Activated CD4-positive, alpha-beta T cell treated with anti-CD3 and anti-CD28 coated beads for 1 hour (primary cell): ENCODE results near the gene SF3B2.
"Not testable (repeated sequence)": the region's sequence is repeated elsewhere in the genome, so short reads cannot be mapped to it uniquely, and the experiment has no call there.

Experiments
- DNase-seq: peaks from one replicate; pipeline ENCODE4 v3.0.0-alpha.2; 2020

SF3B2 gene

DNA sequence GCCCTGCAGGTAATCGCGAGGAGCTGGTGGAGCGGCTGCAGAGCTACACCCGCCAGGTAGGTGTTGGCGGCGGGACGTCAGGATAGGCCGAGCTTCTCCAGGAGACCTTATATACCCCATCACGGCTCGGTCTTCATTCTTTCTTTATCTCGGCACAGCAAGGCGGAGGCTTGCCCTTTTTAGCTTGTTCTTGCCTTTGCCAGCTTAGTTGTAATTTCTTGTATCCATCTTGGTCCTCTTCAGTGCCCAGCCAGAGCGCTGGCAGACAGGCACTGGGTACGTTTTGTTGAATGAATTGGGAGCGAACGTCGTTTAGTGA lies 459 bp downstream of the SF3B2 start:
- DNase-seq, result no peak

DNA sequence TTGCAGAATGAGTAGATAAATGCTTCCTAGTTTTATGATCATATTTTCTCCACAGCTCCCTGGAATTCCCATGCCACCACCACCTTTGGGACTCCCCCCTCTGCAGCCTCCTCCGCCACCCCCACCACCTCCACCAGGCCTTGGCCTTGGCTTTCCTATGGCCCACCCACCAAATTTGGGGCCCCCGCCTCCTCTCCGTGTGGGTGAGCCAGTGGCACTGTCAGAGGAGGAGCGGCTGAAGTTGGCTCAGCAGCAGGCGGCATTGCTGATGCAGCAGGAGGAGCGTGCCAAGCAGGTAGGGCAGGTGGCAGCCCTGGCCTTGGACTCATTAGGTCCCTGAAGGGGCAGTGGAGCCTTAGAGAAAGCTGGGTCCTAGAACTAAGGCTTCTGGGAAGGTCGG lies 2.9 kb downstream of the SF3B2 start:
- DNase-seq, result no peak

DNA sequence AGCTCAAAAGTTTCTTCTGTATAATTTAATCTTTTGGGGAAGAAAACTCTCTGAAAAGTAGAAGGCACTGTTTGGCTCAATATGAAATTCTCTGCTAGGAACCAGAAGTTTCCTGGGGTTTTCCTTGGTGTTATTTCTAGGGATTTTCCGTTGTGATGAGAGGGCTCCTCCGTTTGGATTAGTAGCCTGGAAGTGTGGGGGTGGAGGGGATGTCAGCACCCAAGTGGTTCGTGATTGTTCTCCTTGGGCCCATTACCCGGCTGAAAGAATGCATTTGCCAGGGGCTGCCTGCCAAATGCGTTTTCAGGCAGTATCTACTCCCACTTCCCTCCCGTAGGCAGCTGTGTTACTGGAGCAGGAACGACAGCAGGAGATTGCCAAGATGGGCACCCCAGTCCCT lies 4.3 kb downstream of the SF3B2 start:
- DNase-seq, result no peak

DNA sequence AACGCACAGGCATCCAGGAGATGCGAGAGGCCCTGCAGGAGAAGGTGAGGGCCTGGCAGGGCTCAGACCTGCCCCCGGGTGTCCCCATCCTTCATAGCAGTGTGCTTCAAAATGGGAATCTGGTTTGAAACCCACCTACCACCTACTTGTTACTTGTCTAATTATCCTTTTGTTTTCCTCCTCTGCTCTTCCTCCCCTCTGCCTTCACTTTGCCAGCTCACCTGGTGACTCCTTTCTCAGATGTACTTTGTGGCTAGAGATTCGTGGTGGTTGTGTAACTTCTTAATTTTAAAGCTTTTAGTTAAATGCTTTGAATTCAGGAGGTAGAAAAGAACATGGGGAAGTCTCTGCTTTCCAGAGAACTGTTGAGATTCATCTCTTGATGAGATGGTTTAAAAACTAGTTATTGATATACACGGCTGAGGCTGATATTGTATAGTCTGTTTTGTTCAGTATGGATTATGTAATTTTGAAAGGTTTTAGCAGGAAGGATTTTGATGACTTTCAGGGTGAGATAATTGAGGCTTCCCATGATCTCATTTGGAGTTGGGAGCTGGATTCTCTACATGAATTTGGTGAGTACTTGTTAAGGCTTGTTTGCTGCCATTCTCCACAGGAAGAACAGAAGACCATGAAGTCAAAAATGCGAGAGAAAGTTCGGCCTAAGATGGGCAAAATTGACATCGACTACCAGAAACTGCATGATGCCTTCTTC lies 8.0 kb downstream of the SF3B2 start:
- DNase-seq, result no peak

DNA sequence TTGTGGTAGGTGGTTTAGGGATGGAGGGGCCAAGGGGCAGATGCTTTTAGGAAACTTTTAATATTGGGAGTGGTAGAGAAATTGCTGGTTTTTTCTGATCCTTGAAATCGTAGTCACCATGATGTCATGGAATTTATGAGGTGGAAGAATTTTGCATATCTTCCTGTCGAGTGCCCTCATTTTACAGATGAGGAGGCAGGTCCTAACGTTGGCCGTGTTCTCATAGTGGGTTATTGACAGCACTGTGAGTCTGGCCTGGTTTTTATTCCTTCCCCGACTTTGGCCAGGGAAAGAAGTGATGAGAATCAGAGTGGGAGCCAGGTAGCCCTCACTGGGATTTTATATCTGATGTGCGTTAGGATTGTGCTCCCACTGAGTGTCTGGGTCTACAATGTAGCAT lies 9.1 kb downstream of the SF3B2 start:
- no peak for DNase-seq

DNA sequence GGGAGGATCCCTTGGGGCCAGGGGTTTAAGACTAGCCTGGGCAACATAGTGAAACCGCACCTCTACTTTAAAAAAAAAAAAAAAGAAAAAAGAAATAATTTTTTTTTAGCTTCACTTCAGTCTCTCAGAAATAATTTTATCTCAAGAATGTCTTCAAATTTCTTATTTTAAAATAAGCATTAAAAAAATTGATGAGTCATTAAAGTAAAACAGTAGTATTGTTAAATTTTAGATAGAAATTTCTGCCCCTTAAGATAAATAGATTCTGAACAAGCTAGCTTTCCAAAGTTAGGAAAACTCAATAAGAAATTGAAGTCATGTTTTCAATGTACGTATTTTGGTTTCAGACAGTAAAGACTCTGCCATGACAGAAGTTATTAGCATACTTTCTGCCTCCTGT lies 10.2 kb downstream of the SF3B2 start:
- DNase-seq, result no peak

DNA sequence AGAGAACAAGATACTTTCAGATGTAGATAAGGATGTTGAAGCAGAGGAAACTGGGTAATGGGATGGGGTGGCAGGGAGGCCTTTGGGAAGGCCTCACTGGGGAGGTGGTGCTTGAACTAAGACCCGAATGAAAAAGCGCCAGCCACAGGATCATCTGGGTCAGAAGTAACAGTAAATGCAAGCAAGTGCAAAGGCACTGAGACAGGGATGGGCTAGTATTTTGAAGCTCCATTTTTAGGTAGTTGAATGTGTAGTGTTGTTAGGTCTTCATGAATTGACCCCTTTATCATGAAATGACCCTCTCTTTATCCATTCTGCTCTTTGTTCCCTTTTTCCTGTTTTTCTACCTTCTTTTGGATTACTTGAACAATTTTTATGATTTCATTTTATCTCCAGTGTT lies 11.7 kb downstream of the SF3B2 start:
- no peak for DNase-seq

DNA sequence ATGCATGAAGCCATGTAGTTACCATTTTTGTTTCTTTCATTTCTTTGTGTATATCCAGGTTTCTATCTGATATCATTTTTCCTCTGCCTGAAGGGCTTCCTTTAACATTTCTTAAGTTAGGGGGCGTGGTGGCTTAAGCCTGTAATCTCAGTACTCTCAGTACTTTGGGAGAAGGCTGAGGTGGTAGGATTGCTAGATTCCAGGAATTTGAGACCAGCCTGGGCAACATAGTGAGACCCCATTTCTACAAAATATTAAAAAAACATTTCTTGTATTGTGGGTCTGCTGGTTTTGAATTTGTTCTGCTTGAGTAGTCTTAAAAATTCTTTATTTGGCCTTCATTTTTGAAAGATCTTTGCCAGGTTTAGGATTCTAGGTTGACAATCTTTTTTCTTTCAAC lies 12.4 kb downstream of the SF3B2 start:
- no peak for DNase-seq

DNA sequence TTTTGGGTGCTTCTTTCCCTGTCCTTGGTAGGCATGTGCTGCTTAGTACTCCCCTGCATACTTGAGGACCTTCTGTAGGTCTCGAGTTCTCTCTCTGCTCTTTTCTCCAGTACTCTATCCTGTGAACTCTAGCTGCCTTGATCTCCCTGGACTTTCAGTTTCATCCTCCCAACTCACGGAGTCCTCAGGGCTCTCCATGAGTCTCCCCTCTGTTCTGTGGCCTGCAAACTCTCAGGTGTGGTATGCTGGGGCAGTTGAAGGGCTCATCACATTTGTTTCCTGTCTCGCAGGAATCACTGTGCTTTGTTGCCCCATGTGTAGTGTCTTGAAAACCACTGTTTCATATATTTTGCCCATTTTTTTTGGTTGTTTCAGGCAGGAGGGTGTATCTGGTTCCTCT lies 14.6 kb downstream of the SF3B2 start:
- DNase-seq, result no peak

DNA sequence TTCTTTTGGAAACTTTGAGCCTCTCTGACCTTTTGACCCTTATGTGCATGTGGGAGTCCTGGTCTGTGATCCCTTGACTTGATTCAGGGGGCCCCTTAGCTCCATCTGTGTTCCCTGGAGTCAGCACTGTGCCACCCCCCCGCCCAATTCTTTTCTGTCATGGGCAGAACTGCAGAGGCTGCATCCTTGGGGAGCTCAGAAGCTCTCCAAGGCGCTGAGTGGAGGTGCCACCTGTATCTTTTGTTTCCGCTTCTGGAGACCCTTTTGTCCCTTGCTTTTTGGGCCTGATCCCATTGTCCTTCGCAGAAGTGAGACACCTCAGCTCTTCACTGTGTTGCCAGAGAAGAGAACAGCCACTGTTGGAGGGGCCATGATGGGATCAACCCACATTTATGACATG lies 15.5 kb downstream of the SF3B2 start:
- no peak for DNase-seq

DNA sequence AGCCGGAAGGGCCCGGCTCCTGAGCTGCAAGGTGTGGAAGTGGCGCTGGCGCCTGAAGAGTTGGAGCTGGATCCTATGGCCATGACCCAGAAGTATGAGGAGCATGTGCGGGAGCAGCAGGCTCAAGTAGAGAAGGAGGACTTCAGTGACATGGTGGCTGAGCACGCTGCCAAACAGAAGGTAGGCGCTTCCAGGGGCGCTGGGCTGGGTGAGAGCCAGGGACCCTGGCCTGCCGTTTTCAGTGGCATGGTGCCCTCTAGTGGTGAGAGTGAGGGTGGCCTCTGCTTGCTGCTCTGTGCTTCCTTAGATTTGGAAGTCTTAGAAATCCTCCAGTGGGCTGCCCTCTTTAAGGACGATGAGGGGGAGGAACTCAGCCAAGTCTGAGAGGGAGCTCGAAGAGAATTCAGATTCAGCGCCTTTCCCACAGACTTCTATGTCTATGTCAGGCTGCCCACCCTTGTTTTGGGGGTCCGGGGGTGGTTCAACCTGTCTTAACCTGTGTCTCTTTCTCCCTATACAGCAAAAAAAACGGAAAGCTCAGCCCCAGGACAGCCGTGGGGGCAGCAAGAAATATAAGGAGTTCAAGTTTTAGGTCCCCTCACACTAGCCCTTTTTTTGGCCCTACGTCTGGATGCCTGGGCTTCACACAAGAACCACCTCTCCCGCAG lies 16.1 kb downstream of the SF3B2 start:
- DNase-seq, result peak; percentile 66

DNA sequence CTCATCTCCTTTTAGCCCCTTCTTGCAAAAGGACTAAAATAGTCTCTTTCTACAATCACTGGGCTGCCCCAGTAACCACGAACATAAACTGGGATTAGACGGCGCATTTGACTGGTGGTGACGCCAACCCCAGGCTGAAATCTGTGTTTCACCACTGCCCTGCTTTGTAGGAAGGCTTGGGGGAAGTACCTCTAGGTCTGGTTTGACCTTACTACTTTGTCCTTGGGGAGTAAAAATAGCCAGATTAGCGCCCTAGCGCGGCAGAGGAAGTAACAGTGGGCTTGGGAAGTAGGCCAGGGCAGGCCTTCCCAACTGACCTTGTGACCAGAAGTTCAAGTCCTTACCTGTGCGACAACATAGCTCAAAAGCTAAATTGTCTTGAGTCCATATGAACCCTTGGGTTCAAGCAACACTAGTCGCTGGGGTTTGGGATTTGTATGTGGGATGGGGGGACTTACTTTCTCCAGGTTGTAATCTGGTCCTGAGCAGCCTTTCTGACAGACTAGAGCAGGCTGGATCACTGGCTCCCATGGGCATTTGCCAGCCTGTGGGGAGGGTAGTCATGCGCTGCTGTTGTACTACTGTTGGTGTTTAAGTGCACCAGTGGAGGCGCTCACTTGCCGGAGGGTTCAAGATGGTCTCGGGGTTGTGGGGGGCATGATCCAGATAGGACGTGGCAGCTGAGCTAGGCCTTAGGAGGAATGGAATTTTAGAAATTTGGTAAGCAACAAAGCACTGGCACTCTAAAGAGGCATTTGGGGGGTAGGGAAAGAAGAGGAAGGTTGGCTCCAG lies 17.0 kb downstream of the SF3B2 start:
- DNase-seq, result no peak

DNA sequence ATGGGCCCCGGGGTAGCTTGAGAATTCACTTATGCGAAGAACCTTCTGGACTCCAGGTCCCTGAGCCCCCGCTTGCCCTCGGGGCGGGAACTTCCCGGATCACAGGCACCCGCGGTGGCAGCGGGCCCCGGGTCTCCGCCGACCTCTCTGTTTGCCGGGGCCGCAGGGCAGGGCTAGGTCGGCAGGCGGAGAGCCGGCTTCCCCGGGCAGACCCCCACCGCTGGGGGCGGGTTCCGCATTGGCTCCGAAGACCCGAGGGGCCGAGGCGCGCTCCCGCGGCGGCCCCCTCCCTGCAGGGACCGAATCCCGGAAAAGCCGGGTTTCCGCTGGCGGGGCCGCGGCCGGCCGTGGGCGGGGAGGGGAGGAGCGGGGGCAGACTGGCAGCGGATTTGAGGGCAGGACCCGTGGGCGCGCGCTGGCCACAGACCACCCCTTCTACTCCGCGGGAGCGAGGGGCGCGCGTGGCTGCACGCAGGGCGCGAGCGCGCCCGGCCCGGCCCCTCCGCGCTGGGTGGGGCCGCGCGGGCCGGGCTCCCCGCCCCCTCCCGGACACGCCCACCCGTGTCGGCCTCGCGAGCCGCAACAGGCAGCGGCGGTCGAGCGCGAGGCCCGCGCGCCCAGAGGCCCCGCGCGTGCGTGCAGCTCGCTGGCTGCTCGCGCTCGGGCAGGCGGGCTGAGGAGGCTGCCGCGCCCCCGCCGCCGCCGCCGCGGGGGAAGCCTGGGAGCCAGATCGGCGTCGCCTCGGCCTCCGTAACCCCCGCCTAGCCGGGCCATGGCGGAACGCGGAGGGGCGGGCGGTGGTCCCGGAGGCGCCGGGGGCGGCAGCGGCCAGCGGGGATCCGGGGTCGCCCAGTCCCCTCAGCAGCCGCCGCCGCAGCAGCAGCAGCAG lies 17.8 kb downstream of the SF3B2 start, which contains the start of gene PACS1:
Gene PACS1 (plus strand): TSS at position 558 of the 889 bp plus-strand sequence. CDS start 215 bp downstream, at position 773.
- DNase-seq, result peak; percentile 64

DNA sequence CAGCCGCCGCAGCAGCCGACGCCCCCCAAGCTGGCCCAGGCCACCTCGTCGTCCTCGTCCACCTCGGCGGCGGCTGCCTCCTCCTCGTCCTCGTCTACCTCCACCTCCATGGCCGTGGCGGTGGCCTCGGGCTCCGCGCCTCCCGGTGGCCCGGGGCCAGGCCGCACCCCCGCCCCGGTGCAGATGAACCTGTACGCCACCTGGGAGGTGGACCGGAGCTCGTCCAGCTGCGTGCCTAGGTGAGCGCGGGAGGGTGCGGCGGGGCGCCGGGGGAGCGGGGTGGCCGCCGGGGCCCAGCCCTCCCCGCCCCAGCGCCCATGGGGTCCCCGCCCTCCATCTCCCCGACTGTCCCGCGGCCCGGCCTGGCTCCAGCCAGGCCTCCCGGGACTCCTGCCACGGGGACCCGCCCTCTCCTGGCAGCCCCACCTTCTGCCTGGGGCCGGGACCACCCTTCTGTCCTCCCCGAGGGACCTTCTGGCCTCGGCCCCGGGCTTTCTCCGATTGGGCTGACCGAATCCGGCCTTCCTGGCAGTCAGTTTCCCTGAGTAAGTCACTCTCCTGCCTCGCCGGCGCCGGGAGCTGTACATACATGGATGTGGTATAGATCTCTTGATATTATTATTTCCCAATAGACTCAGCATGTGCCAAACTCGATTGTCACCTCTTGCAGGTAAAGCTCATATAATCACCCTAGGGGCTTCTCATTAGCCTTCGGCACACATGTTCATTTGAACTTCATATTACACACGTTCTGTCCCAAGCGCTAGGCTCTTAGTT lies 18.6 kb downstream of the SF3B2 start:
- DNase-seq, result no peak

DNA sequence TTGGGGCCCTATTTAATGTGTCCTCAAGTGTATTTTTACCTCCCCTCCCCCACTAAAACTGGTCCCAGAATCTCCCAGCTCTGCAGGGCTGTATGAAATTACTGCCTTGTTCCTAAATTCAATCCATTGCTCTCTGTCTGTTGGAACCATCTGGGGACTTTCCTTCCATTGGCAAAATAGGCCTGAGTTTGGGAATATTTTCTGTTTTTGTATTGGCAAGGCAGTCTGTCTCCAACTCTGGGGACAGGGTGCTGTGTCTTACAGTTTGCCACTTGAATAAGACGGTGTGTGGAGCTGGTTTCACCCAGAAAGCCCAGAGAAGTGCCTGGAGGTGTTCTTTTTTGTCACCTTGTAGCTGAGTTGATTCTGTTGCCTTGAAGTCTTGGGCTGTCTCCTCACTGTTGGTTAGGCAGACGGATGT lies 19.2 kb downstream of the SF3B2 start:
- DNase-seq, result no peak

DNA sequence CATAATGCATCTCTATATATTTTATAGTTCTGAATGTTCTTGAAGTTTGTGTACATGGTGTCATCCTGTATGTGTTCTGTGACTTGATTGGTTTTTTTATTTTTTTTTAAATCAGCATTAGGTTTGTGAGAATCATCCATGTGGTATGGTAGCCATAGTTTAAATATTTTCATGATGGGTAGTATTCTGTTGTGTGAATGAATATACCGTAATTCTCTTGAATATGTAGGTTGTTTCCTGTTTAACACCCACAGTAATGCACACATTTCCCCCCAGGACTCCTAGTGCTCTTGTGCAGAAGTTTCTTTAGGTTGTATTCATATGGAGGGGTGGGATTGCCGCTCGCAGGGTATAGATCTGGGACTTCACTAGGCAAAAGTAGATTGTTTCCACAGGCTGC lies 19.9 kb downstream of the SF3B2 start:
- DNase-seq, result no peak

DNA sequence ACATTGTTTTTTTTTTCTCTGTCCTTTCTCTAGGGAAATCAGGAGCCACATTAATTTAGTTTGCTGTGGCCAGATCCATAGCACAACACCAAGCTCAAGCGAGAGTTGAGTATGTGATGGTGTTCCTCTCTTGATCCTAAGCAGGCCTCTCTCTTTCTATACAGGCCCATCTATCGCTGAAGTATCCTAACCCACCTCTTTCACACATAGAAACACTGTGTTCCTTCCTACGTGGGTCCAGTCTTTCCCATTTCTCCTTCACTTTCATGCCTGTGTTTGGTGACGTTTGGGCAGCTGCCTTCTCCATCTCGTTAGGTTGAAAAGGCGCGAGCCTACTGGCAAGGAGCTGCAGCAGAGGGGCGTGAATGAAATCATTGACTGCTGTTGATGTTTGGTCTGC lies 20.4 kb downstream of the SF3B2 start:
- no peak for DNase-seq

DNA sequence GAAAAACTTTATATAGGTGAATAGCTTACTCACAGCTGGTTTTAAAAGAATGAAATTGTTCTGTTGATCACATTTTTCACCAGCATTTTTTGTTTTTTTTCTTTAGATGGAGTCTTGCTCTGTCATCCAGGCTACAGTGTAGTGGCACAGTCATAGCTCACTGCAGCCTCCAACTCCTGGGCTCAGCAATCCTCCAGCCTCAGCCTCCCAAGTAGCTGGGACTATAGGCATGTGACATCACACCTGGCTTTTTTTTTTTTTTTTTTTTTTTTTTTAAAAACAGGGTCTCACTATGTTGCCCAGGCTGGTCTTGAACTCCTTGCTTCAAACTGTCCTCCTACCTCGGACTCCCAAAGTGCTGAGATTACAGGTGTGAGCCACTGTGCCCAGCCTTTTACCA lies 21.5 kb downstream of the SF3B2 start:
- DNase-seq, result no peak

DNA sequence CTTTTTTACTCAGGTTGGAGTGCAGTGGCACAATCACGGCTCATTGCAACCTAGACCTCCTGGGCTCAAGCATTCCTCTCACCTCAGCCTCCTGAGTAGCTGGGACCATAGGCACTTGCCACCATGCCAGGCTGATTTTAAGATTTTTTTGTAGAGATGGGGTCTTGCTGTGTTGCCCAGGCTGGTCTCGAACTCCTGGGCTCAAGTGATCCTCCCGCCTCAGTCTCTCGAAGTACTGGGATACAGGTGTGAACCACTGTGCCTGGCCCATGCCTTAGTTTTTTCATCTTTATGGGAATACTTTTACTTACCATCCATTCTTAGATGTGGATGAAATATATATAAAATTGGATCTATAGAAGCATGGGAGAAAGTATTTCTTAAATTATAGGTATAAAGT lies 23.1 kb downstream of the SF3B2 start:
- no peak for DNase-seq

DNA sequence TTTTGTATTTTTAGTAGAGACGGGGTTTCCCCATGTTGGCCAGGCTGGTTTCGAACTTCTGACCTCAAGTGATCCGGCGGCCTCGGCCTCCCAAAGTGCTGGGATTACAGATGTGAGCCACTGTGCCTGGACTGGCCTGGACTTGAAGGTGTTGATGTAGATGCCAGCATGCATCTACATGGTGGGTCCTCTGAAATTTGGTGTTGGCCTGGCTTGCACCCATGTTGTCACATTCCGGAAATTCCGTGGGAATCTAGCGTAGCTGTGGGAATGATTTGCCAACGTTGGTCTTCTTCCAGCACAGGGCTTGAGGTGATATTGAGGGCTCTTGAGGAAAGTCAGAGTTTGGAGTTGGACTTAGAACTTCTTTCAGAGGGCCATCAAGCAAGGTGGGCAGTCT lies 24.4 kb downstream of the SF3B2 start:
- no peak for DNase-seq

DNA sequence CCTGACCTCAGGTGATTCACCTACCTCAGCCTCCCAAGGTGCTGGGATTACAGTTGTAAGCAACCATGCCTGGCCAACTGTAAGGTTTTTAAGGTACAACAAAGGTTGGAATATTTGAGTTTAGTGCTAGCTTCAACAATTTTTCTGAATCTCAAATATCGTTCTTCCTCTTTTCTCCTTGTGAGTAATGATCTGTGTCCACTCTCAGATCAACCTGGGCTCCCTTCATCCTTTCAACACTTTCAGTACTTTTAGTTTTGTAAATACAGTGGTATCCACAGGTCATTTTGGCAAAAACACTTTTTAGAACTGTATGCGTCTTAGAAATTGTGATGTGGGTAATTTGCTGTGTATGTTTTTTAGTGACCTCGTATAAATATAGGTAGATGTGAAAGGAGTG lies 25.8 kb downstream of the SF3B2 start:
- DNase-seq, result no peak

DNA sequence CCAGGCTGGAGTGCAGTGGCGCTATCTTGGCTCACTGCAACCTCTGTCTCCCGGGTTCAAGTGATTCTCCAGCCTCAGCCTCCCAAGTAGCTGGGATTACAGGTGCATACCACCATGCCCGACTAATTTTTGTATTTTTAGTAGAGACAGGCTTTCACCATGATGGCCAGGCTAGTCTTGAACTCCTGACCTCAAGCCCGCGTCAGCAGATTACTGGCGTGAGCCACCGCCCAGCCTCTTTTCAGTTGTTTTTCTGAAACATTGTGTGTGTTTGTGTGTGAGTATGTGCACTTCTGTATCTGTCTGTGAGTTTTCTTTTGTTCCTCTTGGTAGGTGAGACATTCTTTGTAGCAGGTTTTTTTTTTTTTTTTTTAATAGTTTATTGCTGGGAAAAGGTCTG lies 26.8 kb downstream of the SF3B2 start:
- DNase-seq, result not testable (repeated sequence)
